Measurements from ENCODE around the gene TCTN2.

DNA sequence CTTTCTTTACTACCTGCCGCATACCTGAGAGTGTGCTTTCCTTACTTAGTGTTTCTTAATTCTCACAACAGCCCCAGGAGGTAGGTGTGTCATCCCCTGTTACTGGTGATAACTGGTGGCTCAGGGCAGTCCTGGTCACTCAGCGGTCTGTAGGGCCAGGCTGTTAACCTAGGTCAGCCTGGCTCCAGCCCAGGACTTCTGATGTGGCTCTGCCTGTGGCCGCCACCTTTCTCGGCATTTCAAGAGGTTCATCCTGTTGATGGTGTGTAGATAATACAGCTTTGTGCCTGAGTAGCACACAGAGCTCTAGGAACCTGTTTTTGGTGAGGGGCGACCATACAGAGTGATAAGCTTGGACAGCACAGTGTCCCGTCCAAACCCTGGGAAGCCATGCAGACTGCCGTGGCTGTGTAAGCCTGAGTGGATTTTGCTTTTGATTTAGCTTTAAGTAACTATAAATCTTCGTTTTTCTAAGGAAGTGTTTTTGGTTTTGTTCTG lies 79.3 kb downstream of the TCTN2 start:
- TF ChIP-seq, protein P1, sequence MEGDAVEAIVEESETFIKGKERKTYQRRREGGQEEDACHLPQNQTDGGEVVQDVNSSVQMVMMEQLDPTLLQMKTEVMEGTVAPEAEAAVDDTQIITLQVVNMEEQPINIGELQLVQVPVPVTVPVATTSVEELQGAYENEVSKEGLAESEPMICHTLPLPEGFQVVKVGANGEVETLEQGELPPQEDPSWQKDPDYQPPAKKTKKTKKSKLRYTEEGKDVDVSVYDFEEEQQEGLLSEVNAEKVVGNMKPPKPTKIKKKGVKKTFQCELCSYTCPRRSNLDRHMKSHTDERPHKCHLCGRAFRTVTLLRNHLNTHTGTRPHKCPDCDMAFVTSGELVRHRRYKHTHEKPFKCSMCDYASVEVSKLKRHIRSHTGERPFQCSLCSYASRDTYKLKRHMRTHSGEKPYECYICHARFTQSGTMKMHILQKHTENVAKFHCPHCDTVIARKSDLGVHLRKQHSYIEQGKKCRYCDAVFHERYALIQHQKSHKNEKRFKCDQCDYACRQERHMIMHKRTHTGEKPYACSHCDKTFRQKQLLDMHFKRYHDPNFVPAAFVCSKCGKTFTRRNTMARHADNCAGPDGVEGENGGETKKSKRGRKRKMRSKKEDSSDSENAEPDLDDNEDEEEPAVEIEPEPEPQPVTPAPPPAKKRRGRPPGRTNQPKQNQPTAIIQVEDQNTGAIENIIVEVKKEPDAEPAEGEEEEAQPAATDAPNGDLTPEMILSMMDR (IDR thresholded peaks at IDR 0.05; ENCODE audit: insufficient read depth, low read depth, low read length): no peak
- no peak for TF ChIP-seq EZH2 (IDR thresholded peaks at IDR 0.05; ENCODE audit: insufficient read depth, low read length)

All from astrocyte (in vitro differentiated cells and primary cell).